ENCODE measurements around the gene ROBO1.

The ROBO1 gene

GRCh38 chr3:78761126-78761525, 1006.7 kb downstream of the ROBO1 start:
- no peak for TF ChIP-seq EZH2 (IDR thresholded peaks at IDR 0.05; ENCODE audit: borderline replicate concordance, low read depth, low read length, severe bottlenecking)
- TF ChIP-seq, protein P1, sequence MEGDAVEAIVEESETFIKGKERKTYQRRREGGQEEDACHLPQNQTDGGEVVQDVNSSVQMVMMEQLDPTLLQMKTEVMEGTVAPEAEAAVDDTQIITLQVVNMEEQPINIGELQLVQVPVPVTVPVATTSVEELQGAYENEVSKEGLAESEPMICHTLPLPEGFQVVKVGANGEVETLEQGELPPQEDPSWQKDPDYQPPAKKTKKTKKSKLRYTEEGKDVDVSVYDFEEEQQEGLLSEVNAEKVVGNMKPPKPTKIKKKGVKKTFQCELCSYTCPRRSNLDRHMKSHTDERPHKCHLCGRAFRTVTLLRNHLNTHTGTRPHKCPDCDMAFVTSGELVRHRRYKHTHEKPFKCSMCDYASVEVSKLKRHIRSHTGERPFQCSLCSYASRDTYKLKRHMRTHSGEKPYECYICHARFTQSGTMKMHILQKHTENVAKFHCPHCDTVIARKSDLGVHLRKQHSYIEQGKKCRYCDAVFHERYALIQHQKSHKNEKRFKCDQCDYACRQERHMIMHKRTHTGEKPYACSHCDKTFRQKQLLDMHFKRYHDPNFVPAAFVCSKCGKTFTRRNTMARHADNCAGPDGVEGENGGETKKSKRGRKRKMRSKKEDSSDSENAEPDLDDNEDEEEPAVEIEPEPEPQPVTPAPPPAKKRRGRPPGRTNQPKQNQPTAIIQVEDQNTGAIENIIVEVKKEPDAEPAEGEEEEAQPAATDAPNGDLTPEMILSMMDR (IDR thresholded peaks at IDR 0.05; ENCODE audit: borderline replicate concordance, extremely low read depth, low read length, poor library complexity, severe bottlenecking), result no peak
- Histone ChIP-seq H3K4me3 (ENCODE audit: low read depth in 1 of 2, low read length in 2 of 2) (no peak overlapping the region), H4K20me1 (ENCODE audit: insufficient read depth, low read length) (no peaks in the 10 kb centered on the region), H2AFZ (ENCODE audit: low read depth, low read length) (no peak overlapping the region), H3K4me2 (ENCODE audit: insufficient read depth, low read length) (no peak overlapping the region), H3K4me1 (ENCODE audit: insufficient read depth, low read length) (no peaks in the 10 kb centered on the region), H3K79me2 (ENCODE audit: insufficient read depth, low read length) (no peaks in the 10 kb centered on the region), H3K36me3 (ENCODE audit: insufficient read depth, low read length) (no peaks in the 10 kb centered on the region), H3K9ac (ENCODE audit: low read depth, low read length) (no peak overlapping the region), H3K27me3 (ENCODE audit: insufficient read depth, low read length, poor library complexity) (no peaks in the 10 kb centered on the region), H3K9me3 (ENCODE audit: insufficient read depth, low read length, severe bottlenecking) (no peaks in the 10 kb centered on the region), H3K27ac (ENCODE audit: low read length) (no peak overlapping the region)
- DNase-seq (no peak), ATAC-seq (ENCODE audit: insufficient read depth, low read depth) (no peak)

GRCh38 chr3:78757731-78758130, 1010.1 kb downstream of the ROBO1 start:
- Histone ChIP-seq H3K4me1 (ENCODE audit: insufficient read depth, low read length) (no peaks in the 10 kb centered on the region), H3K79me2 (ENCODE audit: insufficient read depth, low read length) (no peaks in the 10 kb centered on the region), H2AFZ (ENCODE audit: low read depth, low read length) (no peak overlapping the region), H3K9ac (ENCODE audit: low read depth, low read length) (no peak overlapping the region), H3K36me3 (ENCODE audit: insufficient read depth, low read length) (no peaks in the 10 kb centered on the region), H3K27ac (ENCODE audit: low read length) (no peak overlapping the region), H3K27me3 (ENCODE audit: insufficient read depth, low read length, poor library complexity) (no peaks in the 10 kb centered on the region), H3K4me2 (ENCODE audit: insufficient read depth, low read length) (no peak overlapping the region), H3K9me3 (ENCODE audit: insufficient read depth, low read length, severe bottlenecking) (no peaks in the 10 kb centered on the region), H4K20me1 (ENCODE audit: insufficient read depth, low read length) (no peaks in the 10 kb centered on the region), H3K4me3 (ENCODE audit: low read depth in 1 of 2, low read length in 2 of 2) (no peak overlapping the region)
- no peak for ATAC-seq (ENCODE audit: insufficient read depth, low read depth)
- DNase-seq, result no peak
- TF ChIP-seq EZH2 (IDR thresholded peaks at IDR 0.05; ENCODE audit: borderline replicate concordance, low read depth, low read length, severe bottlenecking), result no peak
- TF ChIP-seq, protein P1 (IDR thresholded peaks at IDR 0.05; ENCODE audit: borderline replicate concordance, extremely low read depth, low read length, poor library complexity, severe bottlenecking), result no peak

DNA sequence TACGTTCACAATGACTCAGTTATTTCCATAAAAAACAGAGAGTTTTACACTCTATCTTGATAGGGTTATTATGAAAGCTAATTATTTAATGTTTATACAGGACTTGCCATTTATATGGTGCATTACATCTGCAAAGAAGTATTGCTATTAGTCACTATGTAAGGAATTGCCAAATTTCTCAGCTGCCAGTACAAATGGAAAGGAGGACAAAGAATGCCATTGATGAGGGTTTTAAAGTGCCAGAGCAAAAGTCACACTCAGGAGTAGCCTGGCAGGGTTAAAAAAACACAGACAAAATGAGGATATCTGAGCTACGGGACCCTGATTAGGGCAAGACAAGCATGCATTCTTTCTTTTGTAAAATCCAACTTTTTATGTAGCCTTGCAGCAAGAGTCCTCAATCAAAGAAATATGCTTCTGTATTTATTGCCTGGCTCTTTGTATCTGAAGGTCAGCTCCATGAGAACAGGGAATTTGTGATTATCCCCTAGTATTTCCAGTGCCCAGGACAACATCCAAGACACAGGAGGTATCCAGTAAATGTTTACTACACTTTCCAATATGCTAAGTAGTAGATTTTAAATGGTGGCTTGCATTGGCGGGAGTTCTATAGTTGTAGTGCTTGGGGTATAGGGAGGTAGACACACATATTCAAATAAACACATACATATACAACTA, 1013.6 kb downstream of the ROBO1 start:
- no peaks in the 10 kb centered on the region for H3K9me3 ChIP-seq (ENCODE audit: insufficient read depth, low read length, severe bottlenecking)
- no peak for ATAC-seq (ENCODE audit: insufficient read depth, low read depth)
- H3K27ac ChIP-seq (ENCODE audit: low read length), result no peak overlapping the region
- H3K27me3 ChIP-seq (ENCODE audit: insufficient read depth, low read length, poor library complexity), result no peaks in the 10 kb centered on the region
- H2AFZ ChIP-seq (ENCODE audit: low read depth, low read length), result no peak overlapping the region
- no peaks in the 10 kb centered on the region for H3K4me1 ChIP-seq (ENCODE audit: insufficient read depth, low read length)
- H3K36me3 ChIP-seq (ENCODE audit: insufficient read depth, low read length), result no peaks in the 10 kb centered on the region
- DNase-seq, result no peak
- no peak overlapping the region for H3K4me3 ChIP-seq (ENCODE audit: low read depth in 1 of 2, low read length in 2 of 2)
- TF ChIP-seq EZH2 (IDR thresholded peaks at IDR 0.05; ENCODE audit: borderline replicate concordance, low read depth, low read length, severe bottlenecking), result no peak
- TF ChIP-seq, protein P1 (IDR thresholded peaks at IDR 0.05; ENCODE audit: borderline replicate concordance, extremely low read depth, low read length, poor library complexity, severe bottlenecking), result no peak
- no peak overlapping the region for H3K4me2 ChIP-seq (ENCODE audit: insufficient read depth, low read length)
- no peak overlapping the region for H3K9ac ChIP-seq (ENCODE audit: low read depth, low read length)
- no peaks in the 10 kb centered on the region for H3K79me2 ChIP-seq (ENCODE audit: insufficient read depth, low read length)
- no peaks in the 10 kb centered on the region for H4K20me1 ChIP-seq (ENCODE audit: insufficient read depth, low read length)
